Suppressor macrophage treated with lipopolysaccharide for 1 hour (primary cell): ENCODE measurements around the gene TBX2.
A peak's percentile ranks its signal among the peaks of the same experiment; 100 is the strongest.

Experiments
- DNase-seq, 3 donors: peaks; one replicate each; pipeline ENCODE4 v3.0.0-alpha.2; 2020 to 2022

The TBX2 gene

GRCh38 chr17:61388561-61389356 is 10.9 kb upstream of the TBX2 start:
- DNase-seq, result no peak

GRCh38 chr17:61389670-61390478 is 9.8 kb upstream of the TBX2 start:
- DNase-seq, result peak; percentile 50 to 81 (median 67)

- no peak for DNase-seq
These were observed 9.2 kb upstream of the TBX2 start for GRCh38 chr17:61390479-61390791.

GRCh38 chr17:61391595-61392291 is 7.9 kb upstream of the TBX2 start:
- DNase-seq, result no peak

- DNase-seq, result no peak
These were observed 7.0 kb upstream of the TBX2 start for GRCh38 chr17:61392679-61393078.

GRCh38 chr17:61393550-61393903 is 6.1 kb upstream of the TBX2 start:
- DNase-seq, result no peak

- peak in 2 of 3 donors; percentile 43 to 47 for DNase-seq
These were observed 5.6 kb upstream of the TBX2 start for GRCh38 chr17:61393904-61394629.

GRCh38 chr17:61394630-61395408 is 4.8 kb upstream of the TBX2 start:
- no peak for DNase-seq

GRCh38 chr17:61395409-61395982 is 4.1 kb upstream of the TBX2 start:
- DNase-seq, result no peak

- DNase-seq, result no peak
These were observed 3.6 kb upstream of the TBX2 start for GRCh38 chr17:61395983-61396585.

GRCh38 chr17:61396586-61397085 is 3.0 kb upstream of the TBX2 start:
- no peak for DNase-seq

- DNase-seq, result no peak
These were observed 2.4 kb upstream of the TBX2 start for GRCh38 chr17:61397086-61397842.

- DNase-seq, result no peak
These were observed 917 bp upstream of the TBX2 start for GRCh38 chr17:61398721-61399130.

- DNase-seq, result peak; percentile 62 to 85 (median 71)
These were observed 548 bp downstream of the TBX2 start for GRCh38 chr17:61400066-61400716.

- DNase-seq, result no peak
These were observed 1.2 kb downstream of the TBX2 start for GRCh38 chr17:61400717-61401388.

GRCh38 chr17:61401389-61402072 is 1.9 kb downstream of the TBX2 start:
- DNase-seq, result no peak

GRCh38 chr17:61402073-61402541 is 2.5 kb downstream of the TBX2 start:
- no peak for DNase-seq

- DNase-seq, result no peak
These were observed 3.5 kb downstream of the TBX2 start for GRCh38 chr17:61402978-61403800.
